Mesothelial cell of epicardium (in vitro differentiated cells): ENCODE data around the gene AUP1. TPM values are rescaled to one million over a fixed set of nuclear protein-coding genes. Genes with fewer than 3 reads are reported as not detected.

Experiments
- DNase-seq, 2 experiments: peaks; one replicate each; pipeline ENCODE4 v3.0.0; 2021; ENCODE audit warnings: low spot score in 2 of 2; ENCODE audit not compliant: unreplicated experiment in 2 of 2
- H3K27ac Mint-ChIP-seq: 2 replicates; pipeline ENCODE4 v1.8.0; 2021; ENCODE audit warnings: mixed read lengths
- H3K27me3 Mint-ChIP-seq: 2 replicates; pipeline ENCODE4 v1.8.0; 2021; ENCODE audit warnings: low read depth, mixed read lengths
- H3K36me3 Mint-ChIP-seq: 2 replicates; pipeline ENCODE4 v1.8.0; 2021; ENCODE audit warnings: mixed read lengths
- H3K4me1 Mint-ChIP-seq: 2 replicates; pipeline ENCODE4 v1.8.0; 2021; ENCODE audit warnings: mixed read lengths
- H3K4me3 Mint-ChIP-seq: 2 replicates; pipeline ENCODE4 v1.8.0; 2021; ENCODE audit warnings: mild to moderate bottlenecking, moderate library complexity, mixed read lengths
- H3K9me3 Mint-ChIP-seq: 2 replicates; pipeline ENCODE4 v1.8.0; 2021; ENCODE audit warnings: mixed read lengths
- CTCF ChIP-seq: fragments of 200-600 bp; sonication (generic); IDR thresholded peaks from one replicate; pipeline ENCODE4 v1.5.0; 2021; ENCODE audit warnings: antibody characterized with exemption; ENCODE audit not compliant: unreplicated experiment
- total RNA-seq: library from RNA; stranded (reverse); gene quantifications from 3 replicates; pipeline ENCODE4 v1.2.1, GENCODE V29; 2021

Gene AUP1
- total RNA-seq, 1 donor from 2014 or later: 86.2 TPM

DNA sequence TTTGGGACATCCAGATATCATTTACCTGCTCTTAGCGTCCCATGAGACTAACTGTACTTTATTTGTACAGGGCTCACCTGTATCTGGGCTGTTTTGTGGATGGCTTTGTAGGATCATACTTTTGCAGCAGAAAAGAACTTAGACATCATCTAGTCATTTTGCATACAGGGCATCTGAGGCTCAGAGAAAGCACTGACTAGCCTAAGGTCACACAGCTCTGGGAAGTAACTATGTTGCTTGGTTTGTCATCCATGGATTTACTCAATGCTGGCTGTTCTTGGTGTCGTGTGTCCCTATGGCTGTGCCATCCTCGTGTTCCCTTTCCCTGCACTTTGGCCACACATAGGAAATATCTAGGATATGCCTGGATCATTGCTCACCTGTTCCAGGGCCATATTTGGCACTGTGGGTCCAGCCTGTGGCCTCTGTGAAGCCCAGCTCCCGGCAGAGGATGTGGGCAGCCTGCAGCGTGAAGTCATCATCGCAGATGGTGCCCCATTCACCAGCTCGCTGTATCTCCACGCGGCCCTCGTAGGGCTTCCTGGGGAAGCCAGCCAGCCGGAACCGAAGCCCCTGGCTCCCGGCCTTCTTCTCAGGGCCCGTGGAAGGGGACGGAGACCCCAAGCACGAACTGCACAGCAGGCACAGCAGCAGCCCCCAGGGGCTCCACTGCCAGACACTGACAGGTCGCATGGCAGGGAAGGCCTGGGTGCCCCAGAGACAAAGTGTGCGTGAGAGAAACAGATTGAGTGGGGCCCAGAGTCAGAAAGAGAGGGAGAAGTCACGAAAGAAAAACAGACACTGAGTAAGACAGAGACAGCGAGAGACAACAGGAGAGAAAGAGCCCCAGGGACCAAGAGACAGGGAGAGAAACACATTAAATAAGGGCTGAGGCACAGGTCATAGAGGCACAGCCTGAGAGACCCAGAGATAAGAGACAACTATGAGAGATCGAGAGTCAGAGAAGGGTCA is 22.7 kb upstream of the AUP1 start:
- H3K4me1 Mint-ChIP-seq: peaks cover 31% of the 10 kb centered on the region
- peak overlapping the region; percentile 79 for H3K4me3 Mint-ChIP-seq
- no peak for TF ChIP-seq CTCF
- H3K27ac Mint-ChIP-seq: peak overlapping the region; percentile 17
- no peak for DNase-seq
- H3K27me3 Mint-ChIP-seq: peaks cover 18% of the 10 kb centered on the region
- no peaks in the 10 kb centered on the region for H3K9me3 Mint-ChIP-seq
- peaks cover 3% of the 10 kb centered on the region for H3K36me3 Mint-ChIP-seq

- Mint-ChIP-seq H3K27ac (no peak overlapping the region), H3K4me3 (no peak overlapping the region), H3K9me3 (no peaks in the 10 kb centered on the region), H3K27me3 (peaks cover 20% of the 10 kb centered on the region), H3K36me3 (no peaks in the 10 kb centered on the region), H3K4me1 (peaks cover 31% of the 10 kb centered on the region)
- no peak for DNase-seq
- no peak for TF ChIP-seq CTCF
These were observed 22.0 kb upstream of the AUP1 start for GRCh38 chr2:74551530-74551929.

DNA sequence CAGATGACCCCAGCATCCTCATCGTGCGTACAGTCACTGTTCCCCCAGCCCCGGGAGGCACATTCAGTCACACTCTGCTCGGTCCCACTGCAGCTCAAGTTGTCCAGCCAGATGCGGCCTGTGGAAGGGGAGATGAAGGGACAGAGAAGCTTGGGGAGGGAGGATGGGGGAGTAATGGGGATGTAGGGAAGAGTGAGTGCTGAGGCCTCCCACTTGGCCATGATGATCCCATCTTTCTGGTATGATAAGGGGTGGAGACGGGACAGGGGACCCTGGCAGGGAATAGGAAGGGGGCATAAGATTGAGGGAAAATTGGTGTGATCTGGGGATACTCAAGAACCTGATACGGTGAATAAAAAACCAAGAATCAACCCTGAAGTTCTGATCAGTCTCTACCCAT is 20.7 kb upstream of the AUP1 start:
- Mint-ChIP-seq H3K4me1 (peaks cover 29% of the 10 kb centered on the region), H3K27ac (no peak overlapping the region), H3K36me3 (no peaks in the 10 kb centered on the region), H3K9me3 (no peaks in the 10 kb centered on the region), H3K27me3 (peaks cover 13% of the 10 kb centered on the region), H3K4me3 (peak overlapping the region; percentile 70)
- DNase-seq: no peak
- TF ChIP-seq CTCF: no peak

GRCh38 chr2:74548900-74549826 is 19.7 kb upstream of the AUP1 start:
- Mint-ChIP-seq H3K9me3 (no peaks in the 10 kb centered on the region), H3K27me3 (peaks cover 8% of the 10 kb centered on the region), H3K27ac (peak overlapping the region; percentile 35), H3K4me3 (peak overlapping the region; percentile 70), H3K4me1 (peaks cover 28% of the 10 kb centered on the region), H3K36me3 (no peaks in the 10 kb centered on the region)
- no peak for TF ChIP-seq CTCF
- peak in 1 of 2 experiments; percentile 61 for DNase-seq

- H3K27me3 Mint-ChIP-seq: peaks cover 8% of the 10 kb centered on the region
- peak overlapping the region; percentile 76 for H3K4me3 Mint-ChIP-seq
- no peak for DNase-seq
- peaks cover 24% of the 10 kb centered on the region for H3K4me1 Mint-ChIP-seq
- TF ChIP-seq CTCF: no peak
- H3K9me3 Mint-ChIP-seq: no peaks in the 10 kb centered on the region
- H3K27ac Mint-ChIP-seq: peak overlapping the region; percentile 77
- H3K36me3 Mint-ChIP-seq: no peaks in the 10 kb centered on the region
These were observed 18.9 kb upstream of the AUP1 start for GRCh38 chr2:74548285-74548899.
